ENCODE data around the gene LRRC61.
"Not testable (repeated sequence)": the region's sequence is repeated elsewhere in the genome, so short reads cannot be mapped to it uniquely, and the experiment has no call there.

Gene LRRC61

GRCh38 chr7:150322833-150323681 is at the start of gene LRRC61, which contains the start of gene ACTR3C:
LRRC61 (plus strand) TSS chr7:150323355; CDS start chr7:150336862, 13,507 bp downstream.
ACTR3C (minus strand) TSS chr7:150323545; CDS start chr7:150295296, 28,249 bp downstream.
- ATAC-seq (ENCODE audit: low read depth) (peak; percentile 62), DNase-seq (ENCODE audit: low spot score in 2 of 2) (peak; percentile 34 to 46)
- no peaks in the 10 kb centered on the region for H3K9me3 Mint-ChIP-seq
- H3K27me3 Mint-ChIP-seq, result no peaks in the 10 kb centered on the region
- peaks cover 14% of the 10 kb centered on the region for H3K36me3 Mint-ChIP-seq
- H3K27ac Mint-ChIP-seq, result peak within 1 kb of the TSS; percentile 89
- peak within 1 kb of the TSS; percentile 90 for H3K4me3 Mint-ChIP-seq
- H3K4me1 Mint-ChIP-seq, result peaks cover 29% of the 10 kb centered on the region

GRCh38 chr7:150276132-150276695 is 46.9 kb upstream of the LRRC61 start:
- H3K27ac Mint-ChIP-seq, H3K4me3 Mint-ChIP-seq, H3K36me3 Mint-ChIP-seq, H3K27me3 Mint-ChIP-seq, H3K9me3 Mint-ChIP-seq, H3K4me1 Mint-ChIP-seq: not testable (repeated sequence)
- DNase-seq (ENCODE audit: low spot score in 2 of 2), result peak in 1 of 2 donors; percentile 20
- peak; percentile 53 for ATAC-seq (ENCODE audit: low read depth)

DNA sequence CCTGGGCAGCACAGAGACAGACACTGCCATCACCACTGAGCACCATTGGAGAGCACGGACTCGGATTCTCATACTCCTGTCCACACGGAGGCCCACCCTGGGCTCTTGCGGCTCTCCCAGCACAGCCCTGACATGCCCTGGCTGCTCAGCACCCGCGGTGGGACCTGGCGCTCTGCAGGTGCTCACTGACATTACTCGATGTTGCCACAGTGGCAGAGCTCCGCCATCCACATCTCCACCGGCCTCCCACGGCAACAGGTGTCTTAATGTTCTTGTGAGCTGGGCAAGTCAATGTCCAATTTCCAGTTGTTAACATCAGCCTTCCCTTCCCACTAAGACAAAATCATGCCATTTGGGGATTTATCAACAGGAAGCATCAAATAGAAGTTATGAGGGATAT is 44.8 kb upstream of the LRRC61 start:
- H3K27me3 Mint-ChIP-seq; H3K4me3 Mint-ChIP-seq; H3K9me3 Mint-ChIP-seq; H3K27ac Mint-ChIP-seq; H3K4me1 Mint-ChIP-seq; ATAC-seq (ENCODE audit: low read depth); H3K36me3 Mint-ChIP-seq; DNase-seq (ENCODE audit: low spot score in 2 of 2): not testable (repeated sequence)

DNA sequence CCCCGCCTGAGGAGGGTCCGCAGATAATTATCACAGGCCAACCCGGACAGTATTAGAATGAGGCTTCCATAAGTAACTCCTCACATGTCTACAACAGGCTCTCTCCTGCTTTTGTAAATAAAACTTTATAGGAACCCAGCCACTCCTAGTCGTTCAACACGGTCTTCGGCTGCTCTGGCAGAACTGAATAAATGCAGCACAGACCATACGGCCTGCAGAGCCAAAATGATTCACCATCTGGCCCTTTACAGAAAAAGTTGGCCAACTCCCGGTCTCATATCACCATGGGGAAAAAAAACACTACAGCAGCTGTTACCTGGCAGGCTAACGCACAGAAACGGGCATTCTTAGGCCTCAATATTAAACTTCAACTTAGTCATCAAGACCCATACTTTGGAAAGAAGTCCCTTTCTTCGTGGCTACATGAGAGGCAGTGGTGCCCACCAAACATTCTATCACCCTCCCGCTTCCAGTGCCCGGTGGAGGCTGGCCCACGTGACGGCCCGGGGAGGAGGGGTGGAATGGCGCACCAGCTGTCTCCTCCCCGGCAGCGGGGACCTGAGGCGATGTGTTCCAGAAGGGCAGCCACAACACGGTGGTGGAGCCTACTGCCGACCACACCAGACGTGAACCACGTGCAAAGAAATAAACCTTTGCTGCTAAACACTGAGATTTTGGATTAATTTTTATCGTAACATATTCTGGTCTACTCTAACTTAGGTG is 41.3 kb upstream of the LRRC61 start:
- H3K27me3 Mint-ChIP-seq; ATAC-seq (ENCODE audit: low read depth); H3K4me1 Mint-ChIP-seq; H3K36me3 Mint-ChIP-seq; H3K9me3 Mint-ChIP-seq; H3K4me3 Mint-ChIP-seq; DNase-seq (ENCODE audit: low spot score in 2 of 2); H3K27ac Mint-ChIP-seq: not testable (repeated sequence)

DNA sequence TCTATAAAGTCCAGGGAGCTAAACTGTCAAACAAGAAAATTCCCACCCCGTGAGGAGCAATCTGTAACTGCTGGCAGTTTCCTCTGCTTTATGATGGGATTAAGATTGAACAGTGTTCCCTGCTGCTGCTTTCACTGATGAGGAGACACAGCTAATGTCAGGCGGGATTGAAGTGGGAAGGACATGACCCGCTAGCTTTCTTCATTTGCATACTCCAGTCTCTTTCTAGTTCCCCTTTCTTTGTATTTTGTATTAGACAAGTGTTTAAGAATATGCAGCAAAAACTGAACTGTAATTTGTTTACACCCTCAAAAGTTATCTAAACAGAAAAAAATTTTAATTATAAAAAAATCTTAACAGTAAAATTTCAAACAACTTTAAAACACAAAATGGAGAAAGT is 40.0 kb upstream of the LRRC61 start:
- H3K9me3 Mint-ChIP-seq; H3K4me1 Mint-ChIP-seq; H3K36me3 Mint-ChIP-seq; H3K27me3 Mint-ChIP-seq; DNase-seq (ENCODE audit: low spot score in 2 of 2); H3K4me3 Mint-ChIP-seq; H3K27ac Mint-ChIP-seq: not testable (repeated sequence)
- ATAC-seq (ENCODE audit: low read depth), result peak; percentile 63

DNA sequence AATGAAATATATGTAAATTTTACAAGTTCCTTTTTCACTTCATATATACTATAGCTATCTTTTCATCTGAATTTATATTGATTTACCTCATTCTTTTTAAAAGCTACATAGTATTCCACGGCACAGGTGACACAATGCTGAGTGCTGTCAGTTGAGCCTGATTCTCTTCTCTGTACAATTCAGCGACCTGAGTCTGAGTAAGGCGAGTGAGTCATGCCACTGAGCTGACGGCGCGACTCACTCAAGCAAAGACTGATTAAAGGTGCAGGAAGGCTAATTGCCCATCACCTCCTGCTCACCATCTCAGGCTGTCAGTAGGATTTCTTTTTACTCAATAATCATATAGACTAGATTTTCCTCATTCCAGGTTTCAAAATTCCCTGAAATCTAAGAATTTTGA is 39.5 kb upstream of the LRRC61 start:
- not testable (repeated sequence) for H3K9me3 Mint-ChIP-seq; H3K27ac Mint-ChIP-seq; H3K4me3 Mint-ChIP-seq; H3K36me3 Mint-ChIP-seq; DNase-seq (ENCODE audit: low spot score in 2 of 2); H3K4me1 Mint-ChIP-seq; H3K27me3 Mint-ChIP-seq; ATAC-seq (ENCODE audit: low read depth)

- H3K27me3 Mint-ChIP-seq, H3K9me3 Mint-ChIP-seq, H3K4me3 Mint-ChIP-seq, H3K4me1 Mint-ChIP-seq, H3K36me3 Mint-ChIP-seq, H3K27ac Mint-ChIP-seq: not testable (repeated sequence)
- peak; percentile 70 for ATAC-seq (ENCODE audit: low read depth)
- DNase-seq (ENCODE audit: low spot score in 2 of 2), result peak in 1 of 2 donors; percentile 4
Observed at GRCh38 chr7:150285849-150286754, 37.1 kb upstream of the LRRC61 start.

- H3K4me3 Mint-ChIP-seq; H3K4me1 Mint-ChIP-seq; H3K27me3 Mint-ChIP-seq; H3K9me3 Mint-ChIP-seq; DNase-seq (ENCODE audit: low spot score in 2 of 2); H3K27ac Mint-ChIP-seq; H3K36me3 Mint-ChIP-seq; ATAC-seq (ENCODE audit: low read depth): not testable (repeated sequence)
Observed at GRCh38 chr7:150287815-150288214, 35.3 kb upstream of the LRRC61 start.

DNA sequence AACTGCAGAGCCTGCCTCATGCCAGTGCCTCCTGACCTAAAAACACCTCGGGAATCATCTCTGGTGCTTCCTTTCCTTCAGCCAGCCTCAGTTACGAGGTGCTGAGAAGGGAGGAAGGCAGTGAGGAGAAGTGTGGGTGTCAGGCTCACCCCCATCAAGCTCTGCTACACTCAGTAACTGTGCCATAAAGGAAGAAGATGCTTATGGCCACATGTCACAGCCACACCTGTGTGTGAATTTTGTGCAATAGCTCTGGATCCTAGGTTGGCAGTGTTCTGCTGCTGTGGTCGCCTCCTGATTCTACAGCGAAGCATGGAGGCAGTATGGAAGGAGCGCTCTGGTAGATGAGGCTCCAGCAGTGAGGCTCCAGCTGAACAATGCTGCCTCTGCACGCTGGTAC is 34.3 kb upstream of the LRRC61 start:
- not testable (repeated sequence) for H3K27ac Mint-ChIP-seq; H3K4me1 Mint-ChIP-seq; H3K9me3 Mint-ChIP-seq; H3K4me3 Mint-ChIP-seq; H3K27me3 Mint-ChIP-seq; DNase-seq (ENCODE audit: low spot score in 2 of 2); ATAC-seq (ENCODE audit: low read depth); H3K36me3 Mint-ChIP-seq

DNA sequence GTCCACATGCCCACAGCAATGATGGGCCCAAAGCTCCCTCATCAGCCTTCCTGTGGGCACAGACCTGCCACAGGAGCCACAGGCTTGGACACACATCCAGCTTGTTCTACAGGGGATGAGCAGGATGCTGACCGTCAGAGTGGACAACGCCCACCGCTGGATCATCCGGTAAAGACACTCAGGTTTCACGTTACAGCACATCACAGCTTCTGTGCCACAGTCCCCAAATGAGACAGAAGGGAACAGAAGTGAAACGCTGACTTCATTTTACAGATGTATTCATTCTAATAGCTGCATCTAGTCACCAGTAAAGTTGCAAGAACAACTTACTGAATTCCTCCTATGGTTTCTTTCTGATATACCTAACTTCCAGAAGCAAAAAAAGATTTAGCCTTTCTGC is 32.8 kb upstream of the LRRC61 start:
- not testable (repeated sequence) for H3K36me3 Mint-ChIP-seq; ATAC-seq (ENCODE audit: low read depth); H3K4me3 Mint-ChIP-seq; DNase-seq (ENCODE audit: low spot score in 2 of 2); H3K4me1 Mint-ChIP-seq; H3K27me3 Mint-ChIP-seq; H3K27ac Mint-ChIP-seq; H3K9me3 Mint-ChIP-seq

DNA sequence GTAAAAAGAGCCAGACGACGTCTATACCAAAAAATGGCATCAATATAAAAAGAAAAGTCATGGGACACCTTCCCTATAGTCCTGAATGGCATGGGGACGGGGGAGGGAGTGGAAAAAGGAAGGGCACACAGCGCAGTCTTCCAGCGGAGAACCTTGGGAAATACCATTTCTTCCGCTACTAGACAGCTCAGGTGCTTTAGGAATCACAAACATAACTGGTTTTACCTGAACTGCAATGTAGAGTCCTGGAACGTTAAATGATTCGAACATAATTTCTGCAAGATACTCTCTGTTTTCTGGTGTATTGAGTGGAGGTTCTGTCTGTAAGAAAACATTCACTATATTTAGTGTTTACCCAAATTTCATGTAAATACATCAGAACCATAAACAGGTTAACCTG is 28.1 kb upstream of the LRRC61 start:
- not testable (repeated sequence) for H3K4me3 Mint-ChIP-seq; DNase-seq (ENCODE audit: low spot score in 2 of 2); H3K27ac Mint-ChIP-seq; H3K4me1 Mint-ChIP-seq; H3K36me3 Mint-ChIP-seq; H3K27me3 Mint-ChIP-seq; ATAC-seq (ENCODE audit: low read depth); H3K9me3 Mint-ChIP-seq

DNA sequence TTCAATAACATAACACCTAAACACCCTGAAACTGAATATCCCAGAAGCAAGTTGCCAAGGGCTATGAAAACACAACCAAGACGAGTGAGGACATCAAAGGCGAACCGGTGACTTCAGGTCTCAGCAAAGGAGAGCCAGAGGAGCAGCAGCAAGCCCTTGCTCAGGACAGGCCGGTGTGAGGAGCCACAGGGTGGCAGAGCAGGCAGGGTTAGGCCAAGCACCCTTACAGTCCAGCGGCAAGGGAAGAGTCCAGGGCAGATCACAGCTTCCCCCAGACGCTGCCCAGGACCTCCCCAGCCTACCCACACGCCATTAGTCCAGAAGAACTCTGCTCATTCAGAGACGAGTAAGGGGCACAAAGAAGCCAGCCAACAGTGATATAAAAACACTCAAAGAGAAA is 27.5 kb upstream of the LRRC61 start:
- not testable (repeated sequence) for H3K27ac Mint-ChIP-seq; H3K4me1 Mint-ChIP-seq; H3K4me3 Mint-ChIP-seq; H3K9me3 Mint-ChIP-seq; ATAC-seq (ENCODE audit: low read depth); DNase-seq (ENCODE audit: low spot score in 2 of 2); H3K36me3 Mint-ChIP-seq; H3K27me3 Mint-ChIP-seq

DNA sequence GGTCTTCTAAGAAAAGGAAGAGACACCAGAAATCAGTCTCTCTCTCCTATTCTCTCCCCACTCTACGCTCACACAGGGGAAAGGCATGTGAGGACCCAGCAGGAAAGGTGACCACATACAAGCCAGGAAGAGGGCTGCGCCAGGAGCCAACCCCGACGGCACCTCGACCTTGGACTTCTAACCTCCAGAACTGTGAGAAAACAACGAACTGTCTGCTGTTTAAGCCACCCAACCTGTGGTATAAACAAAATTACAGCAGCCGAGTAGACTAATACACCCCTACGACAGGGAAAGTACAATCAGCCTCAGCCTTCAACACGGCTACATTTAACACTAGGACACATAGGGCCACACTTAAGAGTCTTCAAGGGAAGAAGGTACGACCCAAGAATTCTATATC is 26.4 kb upstream of the LRRC61 start:
- not testable (repeated sequence) for H3K4me3 Mint-ChIP-seq; ATAC-seq (ENCODE audit: low read depth); H3K27ac Mint-ChIP-seq; DNase-seq (ENCODE audit: low spot score in 2 of 2); H3K4me1 Mint-ChIP-seq; H3K9me3 Mint-ChIP-seq; H3K27me3 Mint-ChIP-seq; H3K36me3 Mint-ChIP-seq

Data from memory B cell (primary cell).